Mucosa of descending colon (tissue), 3 donors: ENCODE measurements around the gene TF. TPM values are rescaled to one million over a fixed set of nuclear protein-coding genes. Genes with fewer than 3 reads are reported as not detected.
"Not testable (repeated sequence)": the region's sequence is repeated elsewhere in the genome, so short reads cannot be mapped to it uniquely, and the experiment has no call there.

Experiments used
- ATAC-seq: fragments of 200-7000 bp; cut with Tn5 transposase; one replicate; pipeline ENCODE4 v1.9.1; 2020; ENCODE audit warnings: mild to moderate bottlenecking, moderate library complexity
- DNase-seq, 3 donors: peaks; one replicate each; pipeline ENCODE4 v3.0.0-alpha.2; 2020
- H3K36me3 ChIP-seq: fragments of 200-600 bp; one replicate; pipeline ENCODE4 v1.8.0; 2021; ENCODE audit warnings: low read depth, mild to moderate bottlenecking
- H3K4me1 ChIP-seq: fragments of 200-600 bp; one replicate; pipeline ENCODE4 v1.8.0; 2021; ENCODE audit warnings: low read depth, mild to moderate bottlenecking
- H3K4me3 ChIP-seq: fragments of 200-600 bp; one replicate; pipeline ENCODE4 v1.8.0; 2021; ENCODE audit warnings: mild to moderate bottlenecking
- H3K9me3 ChIP-seq: fragments of 200-600 bp; one replicate; pipeline ENCODE4 v1.8.0; 2021; ENCODE audit warnings: mild to moderate bottlenecking
- intact Hi-C, 2 donors: fragments of 100-400 bp; cut with DNase I in 1 of 2; cut with micrococcal nuclease in 1 of 2; formaldehyde crosslinking; loops; one replicate each; pipeline versions ENCODE4 v1.11.0 to v1.11.1; 2022; cut with DNase I, micrococcal nuclease
- total RNA-seq, 3 donors: library from RNA; stranded (reverse); fragmentation: NEBNext Ultra II Directional in 2 of 3; extraction: Animal tissue kit (Norgen Biotek cat#: 25700) in 2 of 3; gene quantifications; one replicate each; pipeline versions ENCODE4 v1.2.1 to v1.2.4, GENCODE V29; 2021 to 2023
- TF ChIP-seq, protein P1 (sequence below): fragments of 200-600 bp; IDR thresholded peaks from one replicate; pipeline ENCODE4 v1.8.0; 2022; ENCODE audit warnings: antibody characterized with exemption, mild to moderate bottlenecking
- donor health status: DM: no; HTN: no; CAD: no; lungs with moderate emphysema.
- donor health status: DM: no; HTN: no; CAD: no.
- donor health status: DM: no; HTN: yes; CAD: no.

TF gene
- total RNA-seq, 3 donors from 2014 or later: 0.51 to 13.5 (median 4.6) TPM

DNA sequence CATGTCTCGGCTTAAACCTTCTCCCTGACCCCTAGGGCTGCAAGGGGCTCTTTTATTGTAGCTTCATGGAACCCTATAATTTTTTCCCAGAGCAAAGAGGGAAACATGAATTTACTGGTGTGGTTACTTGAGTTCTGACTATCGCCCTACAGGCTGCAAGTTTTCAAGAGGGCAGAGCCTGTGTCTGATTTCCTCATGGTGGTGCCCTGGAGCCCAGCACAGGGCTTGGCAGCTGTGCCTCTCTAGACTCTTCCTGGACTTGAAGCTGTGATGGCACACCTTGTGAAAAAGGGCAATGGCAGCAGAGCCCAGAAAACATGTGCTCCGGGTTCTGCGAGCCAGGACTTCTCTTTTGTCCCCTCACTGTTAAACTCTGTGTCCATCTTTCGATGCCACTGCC lies 34.2 kb upstream of the TF start:
- Histone ChIP-seq H3K36me3 (no peaks in the 10 kb centered on the region), H3K9me3 (no peaks in the 10 kb centered on the region), H3K4me1 (no peaks in the 10 kb centered on the region), H3K4me3 (no peak overlapping the region)
- ATAC-seq (no peak), DNase-seq (no peak)
- TF ChIP-seq, protein P1, sequence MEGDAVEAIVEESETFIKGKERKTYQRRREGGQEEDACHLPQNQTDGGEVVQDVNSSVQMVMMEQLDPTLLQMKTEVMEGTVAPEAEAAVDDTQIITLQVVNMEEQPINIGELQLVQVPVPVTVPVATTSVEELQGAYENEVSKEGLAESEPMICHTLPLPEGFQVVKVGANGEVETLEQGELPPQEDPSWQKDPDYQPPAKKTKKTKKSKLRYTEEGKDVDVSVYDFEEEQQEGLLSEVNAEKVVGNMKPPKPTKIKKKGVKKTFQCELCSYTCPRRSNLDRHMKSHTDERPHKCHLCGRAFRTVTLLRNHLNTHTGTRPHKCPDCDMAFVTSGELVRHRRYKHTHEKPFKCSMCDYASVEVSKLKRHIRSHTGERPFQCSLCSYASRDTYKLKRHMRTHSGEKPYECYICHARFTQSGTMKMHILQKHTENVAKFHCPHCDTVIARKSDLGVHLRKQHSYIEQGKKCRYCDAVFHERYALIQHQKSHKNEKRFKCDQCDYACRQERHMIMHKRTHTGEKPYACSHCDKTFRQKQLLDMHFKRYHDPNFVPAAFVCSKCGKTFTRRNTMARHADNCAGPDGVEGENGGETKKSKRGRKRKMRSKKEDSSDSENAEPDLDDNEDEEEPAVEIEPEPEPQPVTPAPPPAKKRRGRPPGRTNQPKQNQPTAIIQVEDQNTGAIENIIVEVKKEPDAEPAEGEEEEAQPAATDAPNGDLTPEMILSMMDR: no peak
- intact Hi-C loops: no loop called here

DNA sequence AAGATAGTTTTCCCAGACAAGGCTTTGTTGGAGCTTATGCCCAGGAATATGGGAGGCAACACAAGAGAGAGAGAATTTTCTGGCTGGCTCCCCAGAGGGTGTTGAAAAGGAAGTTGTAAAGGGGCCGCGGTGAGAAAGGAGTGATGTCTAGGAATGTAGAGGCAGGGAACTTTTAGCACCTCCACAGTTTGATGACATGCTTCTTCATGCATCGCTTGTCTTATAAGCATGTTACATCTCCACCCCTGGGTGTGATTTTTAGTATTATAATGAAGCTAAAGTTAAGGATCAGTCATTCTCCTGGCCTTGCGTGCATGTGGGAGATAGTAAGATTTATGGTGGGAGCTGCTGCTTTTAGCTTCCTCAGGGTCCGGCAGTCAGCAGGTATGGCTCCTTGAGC lies 32.8 kb upstream of the TF start:
- intact Hi-C loops: no loop called here
- TF ChIP-seq, protein P1: no peak
- ATAC-seq (no peak), DNase-seq (no peak)
- Histone ChIP-seq H3K9me3 (no peaks in the 10 kb centered on the region), H3K4me3 (no peak overlapping the region), H3K4me1 (no peaks in the 10 kb centered on the region), H3K36me3 (no peaks in the 10 kb centered on the region)

DNA sequence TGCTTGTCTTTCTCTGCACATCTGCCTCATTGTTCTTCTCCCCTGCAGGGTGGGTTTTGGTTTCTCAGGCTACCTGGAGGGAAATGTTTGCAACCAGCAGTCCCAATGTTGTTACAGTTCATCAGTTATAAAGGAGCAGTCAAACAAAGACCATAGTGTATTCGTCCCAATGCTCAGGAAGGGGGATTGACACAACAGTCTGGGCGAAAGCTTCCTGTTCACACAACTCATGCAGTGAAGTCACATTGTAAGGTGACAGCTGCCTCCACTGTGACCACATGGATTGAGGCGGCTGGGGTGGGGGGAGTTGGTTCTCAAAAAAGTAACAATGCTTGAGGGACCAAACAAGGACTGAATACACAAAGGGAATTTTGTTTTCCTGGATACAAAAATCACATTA lies 28.8 kb upstream of the TF start:
- intact Hi-C loops: no loop called here
- Histone ChIP-seq H3K4me1 (no peaks in the 10 kb centered on the region), H3K9me3 (peaks cover 5% of the 10 kb centered on the region), H3K36me3 (no peaks in the 10 kb centered on the region), H3K4me3 (no peak overlapping the region)
- TF ChIP-seq, protein P1: no peak
- DNase-seq (no peak), ATAC-seq (no peak)

DNA sequence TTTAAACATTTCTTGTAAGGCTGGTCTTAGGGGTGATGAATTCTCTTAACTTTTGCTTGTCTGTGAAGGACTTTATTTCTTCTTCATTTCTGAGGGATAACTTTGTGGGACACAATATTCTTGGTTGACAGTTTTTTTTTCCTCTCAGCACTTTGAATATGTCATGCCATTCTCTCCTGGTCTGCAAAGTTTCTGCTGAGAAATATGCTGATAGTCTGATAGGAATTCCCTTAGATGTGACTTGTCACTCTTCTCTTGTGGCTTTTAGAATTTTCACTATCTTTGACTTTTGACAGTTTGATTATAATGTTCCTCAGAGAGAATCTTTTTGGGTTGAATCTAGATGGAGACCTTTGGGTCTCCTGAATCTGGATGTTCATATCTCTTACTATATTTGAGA lies 23.3 kb upstream of the TF start:
- TF ChIP-seq, protein P1: no peak
- ATAC-seq: no peak
- intact Hi-C loops: no loop called here
- Histone ChIP-seq H3K4me1 (no peaks in the 10 kb centered on the region), H3K4me3 (no peak overlapping the region), H3K9me3 (peaks cover 15% of the 10 kb centered on the region), H3K36me3 (no peaks in the 10 kb centered on the region)
- no peak for DNase-seq

DNA sequence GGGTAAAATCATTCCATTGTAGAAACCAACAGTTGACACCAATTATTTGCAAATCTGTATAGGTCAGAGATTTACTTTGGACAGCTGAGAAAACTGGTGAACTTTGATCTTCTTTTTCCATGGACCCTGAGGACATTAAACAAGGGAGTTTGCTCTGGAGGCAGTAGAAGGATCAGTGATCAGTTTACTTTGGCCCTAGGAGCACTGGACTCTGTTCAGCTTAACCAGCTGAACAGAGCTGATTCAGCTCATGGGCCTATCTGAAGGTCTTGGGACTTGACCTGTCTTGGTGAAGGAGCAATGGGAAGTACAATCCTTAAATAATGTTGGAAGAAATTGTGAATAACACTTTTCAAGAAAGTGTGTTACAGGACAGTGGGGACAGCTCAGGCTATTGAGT lies 15.2 kb upstream of the TF start:
- TF ChIP-seq, protein P1: no peak
- Histone ChIP-seq H3K9me3 (no peaks in the 10 kb centered on the region), H3K36me3 (no peaks in the 10 kb centered on the region), H3K4me1 (no peaks in the 10 kb centered on the region), H3K4me3 (no peak overlapping the region)
- intact Hi-C loops: no loop called here
- ATAC-seq: no peak
- DNase-seq: no peak

DNA sequence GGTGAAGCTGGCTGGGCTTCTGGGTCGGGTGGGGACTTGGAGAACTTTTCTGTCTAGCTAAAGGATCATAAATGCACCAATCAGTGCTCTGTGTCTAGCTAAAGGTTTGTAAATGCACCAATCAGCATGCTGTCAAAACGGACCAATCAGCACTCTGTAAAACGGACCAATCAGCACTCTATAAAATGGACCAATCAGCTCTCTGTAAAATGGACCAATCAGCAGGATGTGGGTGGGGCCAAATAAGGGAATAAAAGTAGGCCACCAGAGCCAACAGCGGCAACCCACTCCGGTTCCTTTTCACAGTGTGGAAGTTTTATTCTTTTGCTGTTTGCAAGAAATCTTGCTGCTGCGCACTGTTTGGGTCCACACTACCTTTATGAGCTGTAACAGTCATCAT lies 14.0 kb upstream of the TF start:
- H3K36me3 ChIP-seq, H3K9me3 ChIP-seq, DNase-seq, ATAC-seq, intact Hi-C loops, H3K4me3 ChIP-seq, H3K4me1 ChIP-seq: not testable (repeated sequence)
